Vagina (tissue), 2 donors: Measurements from ENCODE around the gene KAZN.

ENCODE experiments used
- CTCF ChIP-seq, 3 experiments: fragments of 450-650 bp in 2 of 3; fragments of 200-600 bp in 1 of 3; sonication (generic) in 1 of 3; IDR thresholded peaks; one replicate each; pipeline ENCODE4 v1.5.1; 2017 to 2019; ENCODE audit warnings: antibody characterized with exemption in 3 of 3, mild to moderate bottlenecking in 2 of 3, moderate library complexity in 2 of 3
- POLR2A ChIP-seq, 2 donors: fragments of 450-650 bp; IDR thresholded peaks; one replicate each; pipeline ENCODE4 v1.6.1; 2017; ENCODE audit warnings: antibody characterized with exemption in 2 of 2, mild to moderate bottlenecking in 2 of 2, moderate library complexity in 2 of 2

- no peak for TF ChIP-seq CTCF (IDR thresholded peaks at IDR 0.05)
- no peak for TF ChIP-seq POLR2A (IDR thresholded peaks at IDR 0.05)
Measured at GRCh38 chr1:15167386-15167785, 568.9 kb downstream of the KAZN start.
